ENCODE results near the gene ZNF764.

- no peak for TF ChIP-seq EZH2 (IDR thresholded peaks at IDR 0.05; ENCODE audit: low read length)
- TF ChIP-seq, protein P1, sequence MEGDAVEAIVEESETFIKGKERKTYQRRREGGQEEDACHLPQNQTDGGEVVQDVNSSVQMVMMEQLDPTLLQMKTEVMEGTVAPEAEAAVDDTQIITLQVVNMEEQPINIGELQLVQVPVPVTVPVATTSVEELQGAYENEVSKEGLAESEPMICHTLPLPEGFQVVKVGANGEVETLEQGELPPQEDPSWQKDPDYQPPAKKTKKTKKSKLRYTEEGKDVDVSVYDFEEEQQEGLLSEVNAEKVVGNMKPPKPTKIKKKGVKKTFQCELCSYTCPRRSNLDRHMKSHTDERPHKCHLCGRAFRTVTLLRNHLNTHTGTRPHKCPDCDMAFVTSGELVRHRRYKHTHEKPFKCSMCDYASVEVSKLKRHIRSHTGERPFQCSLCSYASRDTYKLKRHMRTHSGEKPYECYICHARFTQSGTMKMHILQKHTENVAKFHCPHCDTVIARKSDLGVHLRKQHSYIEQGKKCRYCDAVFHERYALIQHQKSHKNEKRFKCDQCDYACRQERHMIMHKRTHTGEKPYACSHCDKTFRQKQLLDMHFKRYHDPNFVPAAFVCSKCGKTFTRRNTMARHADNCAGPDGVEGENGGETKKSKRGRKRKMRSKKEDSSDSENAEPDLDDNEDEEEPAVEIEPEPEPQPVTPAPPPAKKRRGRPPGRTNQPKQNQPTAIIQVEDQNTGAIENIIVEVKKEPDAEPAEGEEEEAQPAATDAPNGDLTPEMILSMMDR (optimal IDR thresholded peaks at IDR 0.05 in 1 of 3, IDR thresholded peaks at IDR 0.05 in 1 of 3, conservative IDR thresholded peaks at IDR 0.05 in 1 of 3; ENCODE audit: extremely low read depth in 1 of 3, insufficient read depth in 2 of 3, low read length in 3 of 3), result peak in 1 of 3 experiments; percentile 19
Observed at GRCh38 chr16:30534368-30535105, 23.6 kb downstream of the ZNF764 start, which contains the start of gene ZNF747.
